ENCODE data around the gene NSRP1. TPM values are rescaled to one million over a fixed set of nuclear protein-coding genes. Genes with fewer than 3 reads are reported as not detected.
"Not testable (repeated sequence)": the region's sequence is repeated elsewhere in the genome, so short reads cannot be mapped to it uniquely, and the experiment has no call there.

NSRP1 gene
- total and polyA plus RNA-seq, 2 of the 13 experiments (the other 11 are each of a cell fraction or from before 2014, with no cell fraction given), result 7.0 to 14.3 TPM

GRCh38 chr17:30118635-30119034 is 2.0 kb downstream of the NSRP1 start:
- intact Hi-C loops (cut with micrococcal nuclease; ENCODE audit: unreplicated experiment); H3K27ac ChIP-seq (ENCODE audit: extremely low read length, insufficient read depth, low read length); H2AFZ ChIP-seq (ENCODE audit: low read length); CTCF ChIA-PET (ENCODE audit: low intra/inter-chr PET ratio, low total read pairs); H3K4me3 ChIP-seq (replicated peaks in 1 of 3; ENCODE audit: insufficient read depth in 1 of 3, low read depth in 2 of 3, low read length in 3 of 3); H3K9me3 ChIP-seq (ENCODE audit: low read length); H3K27me3 ChIP-seq (ENCODE audit: control insufficient read depth in 1 of 2, insufficient read depth in 2 of 2, low read length in 2 of 2); in situ Hi-C loops (cut with HindIII; ENCODE audit: extremely low pct_ligation_motif_present, low pct_unique_long_range_greater_than_20kb); ATAC-seq; DNase-seq (ENCODE audit: low spot score); H4K20me1 ChIP-seq (ENCODE audit: insufficient read depth, low read length); BruUV-seq (replicated peaks); H3K36me3 ChIP-seq (replicated peaks in 1 of 2; ENCODE audit: control insufficient read depth in 1 of 2, insufficient read depth in 2 of 2, low read length in 2 of 2); FAIRE-seq: not testable (repeated sequence)
- peaks cover 41% of the 10 kb centered on the region for H3K4me1 ChIP-seq (ENCODE audit: insufficient read depth, low read length)
- H3K9ac ChIP-seq (ENCODE audit: insufficient read depth, low read depth, low read length), result peak overlapping the region; percentile 99; the same call in 1 of the 2 replicates
- POLR2A ChIA-PET, result interaction anchor here (2.5 kb wide), 1 partner anchor 218 kb away, joined by 12 read pairs; no protein-coding TSS in a partner anchor
- 97% methylated on average over 7 of the region's 7 CpGs for WGBS (ENCODE audit: low lambda C conversion rate)
- peak overlapping the region; percentile 81 for H3K4me2 ChIP-seq (ENCODE audit: low read depth, low read length)
- TF ChIP-seq, protein P1, sequence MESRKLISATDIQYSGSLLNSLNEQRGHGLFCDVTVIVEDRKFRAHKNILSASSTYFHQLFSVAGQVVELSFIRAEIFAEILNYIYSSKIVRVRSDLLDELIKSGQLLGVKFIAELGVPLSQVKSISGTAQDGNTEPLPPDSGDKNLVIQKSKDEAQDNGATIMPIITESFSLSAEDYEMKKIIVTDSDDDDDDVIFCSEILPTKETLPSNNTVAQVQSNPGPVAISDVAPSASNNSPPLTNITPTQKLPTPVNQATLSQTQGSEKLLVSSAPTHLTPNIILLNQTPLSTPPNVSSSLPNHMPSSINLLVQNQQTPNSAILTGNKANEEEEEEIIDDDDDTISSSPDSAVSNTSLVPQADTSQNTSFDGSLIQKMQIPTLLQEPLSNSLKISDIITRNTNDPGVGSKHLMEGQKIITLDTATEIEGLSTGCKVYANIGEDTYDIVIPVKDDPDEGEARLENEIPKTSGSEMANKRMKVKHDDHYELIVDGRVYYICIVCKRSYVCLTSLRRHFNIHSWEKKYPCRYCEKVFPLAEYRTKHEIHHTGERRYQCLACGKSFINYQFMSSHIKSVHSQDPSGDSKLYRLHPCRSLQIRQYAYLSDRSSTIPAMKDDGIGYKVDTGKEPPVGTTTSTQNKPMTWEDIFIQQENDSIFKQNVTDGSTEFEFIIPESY (CRISPR knock-in tag; IDR thresholded peaks at IDR 0.05), result peak; percentile 43; the same call in 1 of the 2 replicates
- peak; percentile 69 for TF ChIP-seq ZNF121 (CRISPR knock-in tag; IDR thresholded peaks at IDR 0.05)
- H3K79me2 ChIP-seq (ENCODE audit: insufficient read depth, low read length), result peaks cover 51% of the 10 kb centered on the region

DNA sequence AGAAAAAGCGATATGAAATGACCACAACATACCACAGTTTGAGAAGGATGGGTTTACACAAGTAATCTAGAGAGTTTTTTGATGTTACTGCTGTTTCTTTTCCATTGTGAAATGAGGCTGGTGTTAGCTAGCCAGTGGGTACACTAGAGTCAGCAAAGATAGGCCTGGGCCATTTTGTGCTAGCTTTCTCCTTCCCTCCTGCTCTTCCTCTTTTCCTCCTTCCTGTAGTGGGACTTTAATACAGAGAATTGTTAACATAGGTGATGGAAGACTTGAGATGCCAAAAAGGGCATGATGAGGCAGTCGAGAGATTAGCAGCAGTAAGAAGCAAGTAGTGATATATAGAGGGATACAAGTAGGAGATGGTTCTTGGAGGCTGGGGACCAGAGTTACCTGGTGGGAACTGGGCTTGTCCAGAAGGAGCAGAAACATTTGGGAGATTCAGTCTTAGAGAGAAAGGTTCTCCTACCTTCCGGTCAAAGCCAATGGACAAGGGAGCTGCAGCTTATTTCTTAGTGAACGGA is 7.7 kb downstream of the NSRP1 start:
- Histone ChIP-seq H4K20me1 (ENCODE audit: insufficient read depth, low read length) (peaks cover 2% of the 10 kb centered on the region; the same call in 1 of the 2 replicates), H3K9me3 (ENCODE audit: low read length) (no peaks in the 10 kb centered on the region), H2AFZ (ENCODE audit: low read length) (no peak overlapping the region), H3K4me1 (ENCODE audit: insufficient read depth, low read length) (peaks cover 24% of the 10 kb centered on the region), H3K9ac (ENCODE audit: insufficient read depth, low read depth, low read length) (no peak overlapping the region), H3K36me3 (replicated peaks in 1 of 2; ENCODE audit: control insufficient read depth in 1 of 2, insufficient read depth in 2 of 2, low read length in 2 of 2) (peaks cover 3 to 16% of the 10 kb centered on the region in 2 experiments; a peak in 4 of 5 replicates), H3K27me3 (ENCODE audit: control insufficient read depth in 1 of 2, insufficient read depth in 2 of 2, low read length in 2 of 2) (no peaks in the 10 kb centered on the region), H3K4me2 (ENCODE audit: low read depth, low read length) (no peak overlapping the region), H3K79me2 (ENCODE audit: insufficient read depth, low read length) (peaks cover 39% of the 10 kb centered on the region), H3K27ac (ENCODE audit: extremely low read length, insufficient read depth, low read length) (no peak overlapping the region), H3K4me3 (replicated peaks in 1 of 3; ENCODE audit: insufficient read depth in 1 of 3, low read depth in 2 of 3, low read length in 3 of 3) (no peak overlapping the region)
- FAIRE-seq (no peak), DNase-seq (ENCODE audit: low spot score) (no peak), ATAC-seq (no peak)
- in situ Hi-C loops (cut with HindIII; ENCODE audit: extremely low pct_ligation_motif_present, low pct_unique_long_range_greater_than_20kb) (loop anchor here (10.0 kb wide), 1 partner anchor 110 kb away; the partner anchor contains the start of gene SLC6A4), intact Hi-C loops (cut with micrococcal nuclease; ENCODE audit: unreplicated experiment) (no loop called here)
- ChIA-PET POLR2A (interaction anchor here (1.0 to 1.5 kb wide), 2 partner anchors 20 to 98 kb away, joined by 3 to 4 read pairs; no protein-coding TSS in a partner anchor), CTCF (ENCODE audit: low intra/inter-chr PET ratio, low total read pairs) (interaction anchor here (1.3 to 2.7 kb wide), 4 partner anchors 20 to 212 kb away, joined by 7 to 14 read pairs (median 11); partner anchors contain the start of gene SLC6A4)
- BruUV-seq (replicated peaks), result no TSS peak
- TF ChIP-seq ZFX (CRISPR knock-in tag; IDR thresholded peaks at IDR 0.05; ENCODE audit: low read depth) (peak; percentile 23; the same call in 1 of the 2 replicates), ZNF660 (CRISPR knock-in tag; IDR thresholded peaks at IDR 0.05; ENCODE audit: borderline replicate concordance, low read depth) (no peak)
- 94% methylated on average over 4 of the region's 4 CpGs for WGBS (ENCODE audit: low lambda C conversion rate)

Measured in HepG2 (cell line).